WTC11 (cell line): ENCODE measurements around the gene UBE2V1.

Experiments used
- CTCF ChIP-seq: fragments of 200-600 bp; IDR thresholded peaks from 2 replicates; pipeline ENCODE4 v1.8.0; 2022; ENCODE audit warnings: antibody characterized with exemption
- ETV6 ChIP-seq: sonication (generic); formaldehyde crosslinking; IDR thresholded peaks from 2 replicates; pipeline ENCODE4 v1.8.1; 2022; ENCODE audit warnings: mild to moderate bottlenecking, missing genetic modification reagents
- HMGA2 ChIP-seq: fragments of 250-450 bp; sonication (Bioruptor Pico); IDR thresholded peaks from 2 replicates; pipeline ENCODE4 v1.4.0; 2021; ENCODE audit warnings: mild to moderate bottlenecking, moderate library complexity
- USF1 ChIP-seq: sonication (generic); formaldehyde crosslinking; IDR thresholded peaks from 2 replicates; pipeline ENCODE4 v1.8.0; 2022; ENCODE audit warnings: mild to moderate bottlenecking, missing genetic modification reagents
- ZNF138 ChIP-seq: sonication (generic); formaldehyde crosslinking; conservative IDR thresholded peaks from 2 replicates; pipeline ENCODE4 v1.8.1; 2022; ENCODE audit warnings: mild to moderate bottlenecking, moderate library complexity, missing genetic modification reagents
- ZNF281 ChIP-seq: sonication (generic); formaldehyde crosslinking; IDR thresholded peaks from 2 replicates; pipeline ENCODE4 v1.8.0; 2023; ENCODE audit warnings: mild to moderate bottlenecking, missing genetic modification reagents

GRCh38 chr20:50111829-50112495 lies 988 bp downstream of the UBE2V1 start:
- TF ChIP-seq ZNF138 (CRISPR knock-in tag), result no peak
- TF ChIP-seq HMGA2 (CRISPR knock-in tag), result no peak
- no peak for TF ChIP-seq CTCF
- TF ChIP-seq ZNF281 (CRISPR knock-in tag), result no peak
- no peak for TF ChIP-seq ETV6 (CRISPR knock-in tag)
- TF ChIP-seq USF1 (CRISPR knock-in tag), result no peak
